ENCODE data around the gene KCTD11. TPM values are rescaled to one million over a fixed set of nuclear protein-coding genes. Genes with fewer than 3 reads are reported as not detected.

The KCTD11 gene
- total RNA-seq, 1 experiment from 2014 or later: 3.4 TPM

- peak; percentile 99 for DNase-seq (ENCODE audit: low read depth)
Observed at GRCh38 chr17:7403977-7404736, 52.2 kb downstream of the KCTD11 start, which contains the start of gene TMEM256. Gene TMEM256, minus strand, starts transcription at chr17:7404097. Its CDS starts 13 bp downstream, at chr17:7404084.

Other genes starting within 250 kb of the KCTD11 start
- gene ASGR2, start 237.3 kb upstream of the KCTD11 start, total RNA-seq (2014; rRNA removed; shearing (Covaris generic)): not detected in 2 replicates
- not detected in 2 replicates for gene ASGR1, start 172.8 kb upstream of the KCTD11 start, total RNA-seq (2014; rRNA removed; shearing (Covaris generic))
- gene DLG4, start 132.3 kb upstream of the KCTD11 start, total RNA-seq (2014; rRNA removed; shearing (Covaris generic)): 6.5 and 6.6 TPM in 2 replicates
- 287 and 295 TPM in 2 replicates for gene ACADVL, start 132.2 kb upstream of the KCTD11 start, total RNA-seq (2014; rRNA removed; shearing (Covaris generic))
- 24.6 and 25.0 TPM in 2 replicates for gene DVL2, start 117.6 kb upstream of the KCTD11 start, total RNA-seq (2014; rRNA removed; shearing (Covaris generic))
- gene PHF23, start 112.7 kb upstream of the KCTD11 start, total RNA-seq (2014; rRNA removed; shearing (Covaris generic)): 24.7 and 40.3 TPM in 2 replicates
- gene GABARAP, start 109.7 kb upstream of the KCTD11 start, total RNA-seq (2014; rRNA removed; shearing (Covaris generic)): 451 and 468 TPM in 2 replicates
- 37.4 and 38.0 TPM in 2 replicates for gene CTDNEP1, start 100.4 kb upstream of the KCTD11 start, total RNA-seq (2014; rRNA removed; shearing (Covaris generic))
- 23.7 and 28.2 TPM in 2 replicates for gene ELP5, start 99.9 kb upstream of the KCTD11 start, total RNA-seq (2014; rRNA removed; shearing (Covaris generic))
- 0.48 and 2.0 TPM in 2 replicates for gene CLDN7, start 89.7 kb upstream of the KCTD11 start, total RNA-seq (2014; rRNA removed; shearing (Covaris generic))
- gene SLC2A4, start 70.4 kb upstream of the KCTD11 start, total RNA-seq (2014; rRNA removed; shearing (Covaris generic)): 0.20 TPM in 1 of 2 replicates, not detected in the other
- 0.49 and 0.60 TPM in 2 replicates for gene YBX2, start 57.5 kb upstream of the KCTD11 start, total RNA-seq (2014; rRNA removed; shearing (Covaris generic))
- 414 and 526 TPM in 2 replicates for gene EIF5A, start 44.5 kb upstream of the KCTD11 start, total RNA-seq (2014; rRNA removed; shearing (Covaris generic))
- gene GPS2, start 36.8 kb upstream of the KCTD11 start, total RNA-seq (2014; rRNA removed; shearing (Covaris generic)): 92.7 and 97.9 TPM in 2 replicates
- 3.5 and 4.8 TPM in 2 replicates for gene NEURL4, start 22.8 kb upstream of the KCTD11 start, total RNA-seq (2014; rRNA removed; shearing (Covaris generic))
- gene ACAP1, start 15.6 kb upstream of the KCTD11 start, total RNA-seq (2014; rRNA removed; shearing (Covaris generic)): 0.12 and 0.20 TPM in 2 replicates
- not detected in 2 replicates for gene TMEM95, start 3.0 kb downstream of the KCTD11 start, total RNA-seq (2014; rRNA removed; shearing (Covaris generic))
- gene TNK1, start 28.9 kb downstream of the KCTD11 start, total RNA-seq (2014; rRNA removed; shearing (Covaris generic)): 0.60 and 0.78 TPM in 2 replicates
- 20.8 and 23.2 TPM in 2 replicates for gene PLSCR3, start 42.4 kb downstream of the KCTD11 start, total RNA-seq (2014; rRNA removed; shearing (Covaris generic))
- gene TMEM256, start 51.9 kb downstream of the KCTD11 start, total RNA-seq (2014; rRNA removed; shearing (Covaris generic)): 177 and 229 TPM in 2 replicates
- 3.7 and 4.2 TPM in 2 replicates for gene NLGN2, start 55.7 kb downstream of the KCTD11 start, total RNA-seq (2014; rRNA removed; shearing (Covaris generic))
- gene SPEM1, start 68.2 kb downstream of the KCTD11 start, total RNA-seq (2014; rRNA removed; shearing (Covaris generic)): 0.10 TPM in 1 of 2 replicates, not detected in the other
- gene SPEM2, start 73.5 kb downstream of the KCTD11 start, total RNA-seq (2014; rRNA removed; shearing (Covaris generic)): not detected in 2 replicates
- not detected in 2 replicates for gene SPEM3, start 76.7 kb downstream of the KCTD11 start, total RNA-seq (2014; rRNA removed; shearing (Covaris generic))
- 2.9 and 5.5 TPM in 2 replicates for gene TMEM102, start 83.3 kb downstream of the KCTD11 start, total RNA-seq (2014; rRNA removed; shearing (Covaris generic))
- gene FGF11, start 87.3 kb downstream of the KCTD11 start, total RNA-seq (2014; rRNA removed; shearing (Covaris generic)): 2.0 and 4.1 TPM in 2 replicates
- gene CHRNB1, start 92.9 kb downstream of the KCTD11 start, total RNA-seq (2014; rRNA removed; shearing (Covaris generic)): 10.4 and 11.9 TPM in 2 replicates
- 14.3 and 14.8 TPM in 2 replicates for gene ZBTB4, start 127.5 kb downstream of the KCTD11 start, total RNA-seq (2014; rRNA removed; shearing (Covaris generic))
- gene SLC35G6, start 129.3 kb downstream of the KCTD11 start, total RNA-seq (2014; rRNA removed; shearing (Covaris generic)): not detected in 2 replicates
- gene POLR2A, start 132.2 kb downstream of the KCTD11 start, total RNA-seq (2014; rRNA removed; shearing (Covaris generic)): 15.4 and 22.3 TPM in 2 replicates
- gene TNFSF12, start 196.9 kb downstream of the KCTD11 start, total RNA-seq (2014; rRNA removed; shearing (Covaris generic)): 8.8 and 9.2 TPM in 2 replicates
- 0.10 and 0.60 TPM in 2 replicates for gene TNFSF13, start 206.6 kb downstream of the KCTD11 start, total RNA-seq (2014; rRNA removed; shearing (Covaris generic))
- 53.5 and 59.0 TPM in 2 replicates for gene SENP3, start 209.8 kb downstream of the KCTD11 start, total RNA-seq (2014; rRNA removed; shearing (Covaris generic))
- gene CD68, start 227.5 kb downstream of the KCTD11 start, total RNA-seq (2014; rRNA removed; shearing (Covaris generic)): 35.3 and 44.1 TPM in 2 replicates
- gene MPDU1, start 231.7 kb downstream of the KCTD11 start, total RNA-seq (2014; rRNA removed; shearing (Covaris generic)): 166 and 211 TPM in 2 replicates
- not detected in 2 replicates for gene SOX15, start 237.9 kb downstream of the KCTD11 start, total RNA-seq (2014; rRNA removed; shearing (Covaris generic))